ENCODE measurements around the gene CSDE1. TPM values are rescaled to one million over a fixed set of nuclear protein-coding genes. Genes with fewer than 3 reads are reported as not detected.

The CSDE1 gene
- polyA plus RNA-seq, 1 of the 3 experiments (the other 2 are of a cell fraction): 151 TPM

DNA sequence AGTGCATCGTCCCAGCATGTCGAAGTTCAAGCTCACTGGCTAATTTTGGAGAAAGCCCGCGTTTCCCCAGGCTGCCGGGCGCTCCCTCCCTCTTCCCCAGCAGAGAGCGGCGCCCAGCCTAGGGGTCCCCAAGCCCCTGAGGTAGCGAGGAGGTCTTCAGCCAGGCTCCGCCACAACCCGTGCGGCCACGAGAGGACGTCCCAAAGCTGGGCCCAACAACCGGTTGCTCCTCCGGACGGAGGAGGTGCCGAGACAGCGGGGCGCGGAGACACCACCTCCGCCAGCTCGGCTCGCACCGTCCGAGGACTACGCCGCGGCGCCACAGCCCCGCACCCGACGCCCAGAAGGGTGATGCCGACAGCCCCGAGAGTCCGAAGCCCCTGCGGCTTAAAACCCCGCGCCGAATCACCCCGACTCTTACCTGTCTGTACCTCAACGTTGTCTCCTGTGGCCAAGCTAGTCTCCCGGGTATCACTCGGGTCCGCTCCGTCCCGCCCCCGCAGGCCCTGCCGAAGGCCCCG is 88.2 kb downstream of the CSDE1 start, which contains the start of gene DENND2C:
Gene DENND2C (minus strand): TSS at position 488 of the 521 bp plus-strand sequence. CDS start 44,065 bp downstream, outside the sequence.
- Histone ChIP-seq H3K79me2 (ENCODE audit: insufficient read depth) (no peaks in the 10 kb centered on the region), H3F3A (replicated peaks; ENCODE audit: insufficient read depth) (no peaks in the 10 kb centered on the region), H3K4me3 (ENCODE audit: low read depth in 2 of 2, low read length in 1 of 2) (peak within 1 kb of the TSS; percentile 58 to 80), H4K20me1 (ENCODE audit: insufficient read depth) (no peaks in the 10 kb centered on the region), H3K36me3 (replicated peaks in 1 of 2; ENCODE audit: control insufficient read depth in 1 of 2, insufficient read depth in 2 of 2, low read length in 1 of 2) (no peaks in the 10 kb centered on the region), H3K9ac (peak within 1 kb of the TSS; percentile 45; the same call in 1 of the 2 replicates), H3K27ac (ENCODE audit: low read depth in 2 of 2, low read length in 1 of 2) (no peak within 1 kb of the TSS), H3K27me3 (ENCODE audit: insufficient read depth) (peaks cover 4% of the 10 kb centered on the region; the same call in 1 of the 2 replicates), H3K4me1 (ENCODE audit: control insufficient read depth in 1 of 2, insufficient read depth in 2 of 2, low read depth in 1 of 2, low read length in 1 of 2) (peaks cover 0 to 9% of the 10 kb centered on the region in 2 experiments; a peak in 1 of 4 replicates), H3K9me2 (no peaks in the 10 kb centered on the region), H3K9me3 (no peaks in the 10 kb centered on the region), H3K4me2 (peak within 1 kb of the TSS; percentile 85), H2AFZ (ENCODE audit: low read depth) (peak within 1 kb of the TSS; percentile 92)
- ChIA-PET CTCF (interaction anchor here (0.7 to 2.5 kb wide), 9 partner anchors 10 to 443 kb away, joined by 3 to 16 read pairs (median 3); no protein-coding TSS in a partner anchor), POLR2A (interaction anchor here (0.7 kb wide), 1 partner anchor 93 kb away, joined by 3 read pairs; no protein-coding TSS in a partner anchor)
- DNase-seq: no peak
- TF ChIP-seq ELF1 (IDR thresholded peaks at IDR 0.05): no peak
- TF ChIP-seq, protein P1, sequence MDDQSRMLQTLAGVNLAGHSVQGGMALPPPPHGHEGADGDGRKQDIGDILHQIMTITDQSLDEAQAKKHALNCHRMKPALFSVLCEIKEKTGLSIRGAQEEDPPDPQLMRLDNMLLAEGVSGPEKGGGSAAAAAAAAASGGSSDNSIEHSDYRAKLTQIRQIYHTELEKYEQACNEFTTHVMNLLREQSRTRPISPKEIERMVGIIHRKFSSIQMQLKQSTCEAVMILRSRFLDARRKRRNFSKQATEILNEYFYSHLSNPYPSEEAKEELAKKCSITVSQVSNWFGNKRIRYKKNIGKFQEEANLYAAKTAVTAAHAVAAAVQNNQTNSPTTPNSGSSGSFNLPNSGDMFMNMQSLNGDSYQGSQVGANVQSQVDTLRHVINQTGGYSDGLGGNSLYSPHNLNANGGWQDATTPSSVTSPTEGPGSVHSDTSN (IDR thresholded peaks at IDR 0.05): no peak
- TF ChIP-seq, protein P2, sequence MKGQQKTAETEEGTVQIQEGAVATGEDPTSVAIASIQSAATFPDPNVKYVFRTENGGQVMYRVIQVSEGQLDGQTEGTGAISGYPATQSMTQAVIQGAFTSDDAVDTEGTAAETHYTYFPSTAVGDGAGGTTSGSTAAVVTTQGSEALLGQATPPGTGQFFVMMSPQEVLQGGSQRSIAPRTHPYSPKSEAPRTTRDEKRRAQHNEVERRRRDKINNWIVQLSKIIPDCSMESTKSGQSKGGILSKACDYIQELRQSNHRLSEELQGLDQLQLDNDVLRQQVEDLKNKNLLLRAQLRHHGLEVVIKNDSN (IDR thresholded peaks at IDR 0.05; ENCODE audit: borderline replicate concordance, low read depth): no peak
- TF ChIP-seq SMC3 (IDR thresholded peaks at IDR 0.05; ENCODE audit: low read depth, low read length): no peak
- TF ChIP-seq, protein P3, sequence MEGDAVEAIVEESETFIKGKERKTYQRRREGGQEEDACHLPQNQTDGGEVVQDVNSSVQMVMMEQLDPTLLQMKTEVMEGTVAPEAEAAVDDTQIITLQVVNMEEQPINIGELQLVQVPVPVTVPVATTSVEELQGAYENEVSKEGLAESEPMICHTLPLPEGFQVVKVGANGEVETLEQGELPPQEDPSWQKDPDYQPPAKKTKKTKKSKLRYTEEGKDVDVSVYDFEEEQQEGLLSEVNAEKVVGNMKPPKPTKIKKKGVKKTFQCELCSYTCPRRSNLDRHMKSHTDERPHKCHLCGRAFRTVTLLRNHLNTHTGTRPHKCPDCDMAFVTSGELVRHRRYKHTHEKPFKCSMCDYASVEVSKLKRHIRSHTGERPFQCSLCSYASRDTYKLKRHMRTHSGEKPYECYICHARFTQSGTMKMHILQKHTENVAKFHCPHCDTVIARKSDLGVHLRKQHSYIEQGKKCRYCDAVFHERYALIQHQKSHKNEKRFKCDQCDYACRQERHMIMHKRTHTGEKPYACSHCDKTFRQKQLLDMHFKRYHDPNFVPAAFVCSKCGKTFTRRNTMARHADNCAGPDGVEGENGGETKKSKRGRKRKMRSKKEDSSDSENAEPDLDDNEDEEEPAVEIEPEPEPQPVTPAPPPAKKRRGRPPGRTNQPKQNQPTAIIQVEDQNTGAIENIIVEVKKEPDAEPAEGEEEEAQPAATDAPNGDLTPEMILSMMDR (IDR thresholded peaks at IDR 0.05): no peak; the same call in 1 of the 2 replicates
- TF ChIP-seq CHD2 (IDR thresholded peaks at IDR 0.05; ENCODE audit: low read length, partially characterized antibody): no peak
- TF ChIP-seq SIN3A (IDR thresholded peaks at IDR 0.05; ENCODE audit: borderline replicate concordance, low read depth, low read length): no peak
- TF ChIP-seq JUND (IDR thresholded peaks at IDR 0.05): no peak
- TF ChIP-seq RFX5 (IDR thresholded peaks at IDR 0.05; ENCODE audit: low read length): no peak
- TF ChIP-seq, protein P4, sequence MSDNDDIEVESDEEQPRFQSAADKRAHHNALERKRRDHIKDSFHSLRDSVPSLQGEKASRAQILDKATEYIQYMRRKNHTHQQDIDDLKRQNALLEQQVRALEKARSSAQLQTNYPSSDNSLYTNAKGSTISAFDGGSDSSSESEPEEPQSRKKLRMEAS (IDR thresholded peaks at IDR 0.05; ENCODE audit: low read depth): no peak
- TF ChIP-seq, protein P5, sequence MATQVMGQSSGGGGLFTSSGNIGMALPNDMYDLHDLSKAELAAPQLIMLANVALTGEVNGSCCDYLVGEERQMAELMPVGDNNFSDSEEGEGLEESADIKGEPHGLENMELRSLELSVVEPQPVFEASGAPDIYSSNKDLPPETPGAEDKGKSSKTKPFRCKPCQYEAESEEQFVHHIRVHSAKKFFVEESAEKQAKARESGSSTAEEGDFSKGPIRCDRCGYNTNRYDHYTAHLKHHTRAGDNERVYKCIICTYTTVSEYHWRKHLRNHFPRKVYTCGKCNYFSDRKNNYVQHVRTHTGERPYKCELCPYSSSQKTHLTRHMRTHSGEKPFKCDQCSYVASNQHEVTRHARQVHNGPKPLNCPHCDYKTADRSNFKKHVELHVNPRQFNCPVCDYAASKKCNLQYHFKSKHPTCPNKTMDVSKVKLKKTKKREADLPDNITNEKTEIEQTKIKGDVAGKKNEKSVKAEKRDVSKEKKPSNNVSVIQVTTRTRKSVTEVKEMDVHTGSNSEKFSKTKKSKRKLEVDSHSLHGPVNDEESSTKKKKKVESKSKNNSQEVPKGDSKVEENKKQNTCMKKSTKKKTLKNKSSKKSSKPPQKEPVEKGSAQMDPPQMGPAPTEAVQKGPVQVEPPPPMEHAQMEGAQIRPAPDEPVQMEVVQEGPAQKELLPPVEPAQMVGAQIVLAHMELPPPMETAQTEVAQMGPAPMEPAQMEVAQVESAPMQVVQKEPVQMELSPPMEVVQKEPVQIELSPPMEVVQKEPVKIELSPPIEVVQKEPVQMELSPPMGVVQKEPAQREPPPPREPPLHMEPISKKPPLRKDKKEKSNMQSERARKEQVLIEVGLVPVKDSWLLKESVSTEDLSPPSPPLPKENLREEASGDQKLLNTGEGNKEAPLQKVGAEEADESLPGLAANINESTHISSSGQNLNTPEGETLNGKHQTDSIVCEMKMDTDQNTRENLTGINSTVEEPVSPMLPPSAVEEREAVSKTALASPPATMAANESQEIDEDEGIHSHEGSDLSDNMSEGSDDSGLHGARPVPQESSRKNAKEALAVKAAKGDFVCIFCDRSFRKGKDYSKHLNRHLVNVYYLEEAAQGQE (IDR thresholded peaks at IDR 0.05; ENCODE audit: low read depth, low read length): no peak
- TF ChIP-seq, protein P6, sequence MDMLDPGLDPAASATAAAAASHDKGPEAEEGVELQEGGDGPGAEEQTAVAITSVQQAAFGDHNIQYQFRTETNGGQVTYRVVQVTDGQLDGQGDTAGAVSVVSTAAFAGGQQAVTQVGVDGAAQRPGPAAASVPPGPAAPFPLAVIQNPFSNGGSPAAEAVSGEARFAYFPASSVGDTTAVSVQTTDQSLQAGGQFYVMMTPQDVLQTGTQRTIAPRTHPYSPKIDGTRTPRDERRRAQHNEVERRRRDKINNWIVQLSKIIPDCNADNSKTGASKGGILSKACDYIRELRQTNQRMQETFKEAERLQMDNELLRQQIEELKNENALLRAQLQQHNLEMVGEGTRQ (IDR thresholded peaks at IDR 0.05; ENCODE audit: borderline replicate concordance, low read depth, low read length): no peak
- TF ChIP-seq EZH2phosphoT487 (IDR thresholded peaks at IDR 0.05; ENCODE audit: borderline replicate concordance, low read depth): no peak
- no peak for TF ChIP-seq TCF12 (IDR thresholded peaks at IDR 0.05)
- 5% methylated on average over 12 of the region's 50 CpGs for WGBS (ENCODE audit: low lambda C conversion rate)

All from SK-N-SH (cell line).